GM18505 (cell line): Measurements from ENCODE around the gene ANKRD13A.
"Not testable (repeated sequence)": the region's sequence is repeated elsewhere in the genome, so short reads cannot be mapped to it uniquely, and the experiment has no call there.

Experiments
- ATAC-seq: cut with Tn5 transposase; IDR thresholded peaks from one replicate; pipeline ENCODE4 v1.9.1; 2021; ENCODE audit not compliant: unreplicated experiment
- POLR2A ChIP-seq: IDR thresholded peaks from 4 replicates; pipeline ENCODE4 v1.6.1; 2011; ENCODE audit warnings: borderline replicate concordance; ENCODE audit not compliant: insufficient read depth, insufficient read length; ENCODE audit errors: extremely low read depth

Gene ANKRD13A

DNA sequence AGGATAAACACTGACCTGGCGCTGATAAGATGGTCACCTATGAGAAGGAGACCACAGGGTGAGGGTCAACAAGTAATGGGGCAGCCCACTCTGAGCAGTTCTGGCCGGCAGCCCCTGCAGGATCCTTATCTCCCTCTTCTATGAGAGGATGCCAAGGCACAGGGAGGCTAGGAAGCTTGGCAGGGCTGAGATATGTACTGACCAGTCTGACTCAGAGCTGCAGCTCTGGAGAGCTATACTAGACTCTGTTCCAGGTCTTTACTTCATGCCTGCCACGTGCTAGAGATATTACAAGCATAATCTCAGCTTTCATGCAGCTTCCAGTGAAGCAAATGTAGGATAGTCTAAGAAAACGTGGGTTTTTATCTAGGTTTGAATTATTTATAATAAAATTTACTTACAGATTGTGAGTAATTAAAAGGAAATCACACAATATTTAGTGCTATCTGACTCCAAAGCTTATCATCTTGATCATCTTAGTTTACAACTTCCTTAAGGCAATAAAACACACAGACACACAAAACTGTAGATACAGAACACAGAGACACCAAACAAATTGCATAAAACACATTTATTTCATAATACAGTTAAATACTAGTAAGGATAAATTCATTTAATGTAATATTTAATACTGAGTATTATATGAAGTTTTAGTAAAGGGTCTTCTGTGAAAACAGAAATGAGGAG lies 35.3 kb upstream of the ANKRD13A start:
- ATAC-seq, result no peak

DNA sequence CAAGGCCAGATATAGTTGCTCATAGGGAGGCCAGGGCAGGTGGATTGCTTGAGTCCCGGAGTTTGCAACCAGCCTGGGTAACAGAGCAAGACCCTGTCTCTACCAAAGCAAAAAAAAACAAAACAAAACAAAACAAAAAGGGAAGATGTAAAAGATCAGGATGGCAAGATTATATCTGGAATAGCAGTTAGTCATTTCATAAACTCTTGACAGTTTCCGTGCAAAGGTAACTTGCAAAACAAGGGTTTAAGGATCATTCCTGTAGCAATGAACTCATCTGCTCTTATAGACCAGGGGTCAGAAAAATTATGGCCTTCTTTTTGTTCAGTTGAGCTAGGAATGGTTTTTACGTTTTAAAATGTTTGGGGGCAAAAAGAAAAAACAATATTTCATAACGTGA lies 32.7 kb upstream of the ANKRD13A start:
- no peak for ATAC-seq
- TF ChIP-seq POLR2A, result no peak

More for the DNA sequence above, 35.3 kb upstream of the ANKRD13A start:
- no peak for TF ChIP-seq POLR2A

DNA sequence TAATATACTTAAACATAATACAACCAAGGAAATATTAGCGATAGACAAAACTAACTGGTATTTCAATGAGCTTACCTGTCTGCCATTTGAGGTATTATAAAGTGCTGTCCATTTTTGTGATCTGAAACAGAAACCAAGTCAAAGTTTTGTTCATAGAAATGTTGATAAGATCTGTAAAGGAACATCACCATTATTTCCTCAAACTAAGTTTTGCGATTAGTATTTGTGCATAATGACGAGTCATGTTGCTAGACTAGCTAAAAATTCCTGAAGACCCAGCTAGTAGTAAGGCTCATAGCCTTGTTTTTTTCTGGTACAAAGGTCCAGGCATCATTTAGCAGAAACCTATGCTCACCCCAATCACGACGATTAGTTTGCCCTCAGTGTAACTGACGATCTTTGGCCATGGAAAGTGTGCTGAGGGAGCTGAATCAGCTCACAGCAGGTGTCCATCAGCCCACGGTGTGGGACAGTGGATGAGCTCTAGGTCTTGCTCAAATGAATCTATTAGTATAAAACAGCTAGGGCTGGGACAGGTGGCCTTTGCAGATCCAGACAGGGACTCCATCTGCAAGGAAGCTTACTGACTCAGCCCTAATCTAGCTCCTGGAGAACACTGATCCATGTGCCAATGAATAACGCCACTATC lies 31.7 kb upstream of the ANKRD13A start:
- ATAC-seq, result no peak
- TF ChIP-seq POLR2A, result no peak

DNA sequence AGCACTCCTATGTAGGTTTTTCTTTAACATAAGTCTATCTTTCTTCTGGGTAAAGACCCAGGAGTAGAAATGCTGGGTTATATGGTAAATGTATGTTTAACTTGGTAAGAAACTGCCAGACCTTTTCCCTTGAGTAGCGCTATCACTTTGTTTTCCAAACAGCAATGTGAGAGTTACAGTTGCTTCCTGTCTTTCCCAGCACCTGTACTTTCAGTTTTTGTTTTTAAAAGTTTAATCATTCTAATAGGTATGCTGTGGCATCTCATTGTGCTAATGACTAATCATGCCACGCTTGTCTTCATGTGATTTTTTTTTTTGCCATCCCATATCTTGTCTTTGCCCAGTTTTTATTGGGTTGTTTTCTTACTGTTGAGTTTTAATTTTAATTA lies 31.2 kb upstream of the ANKRD13A start:
- TF ChIP-seq POLR2A, result no peak
- no peak for ATAC-seq

DNA sequence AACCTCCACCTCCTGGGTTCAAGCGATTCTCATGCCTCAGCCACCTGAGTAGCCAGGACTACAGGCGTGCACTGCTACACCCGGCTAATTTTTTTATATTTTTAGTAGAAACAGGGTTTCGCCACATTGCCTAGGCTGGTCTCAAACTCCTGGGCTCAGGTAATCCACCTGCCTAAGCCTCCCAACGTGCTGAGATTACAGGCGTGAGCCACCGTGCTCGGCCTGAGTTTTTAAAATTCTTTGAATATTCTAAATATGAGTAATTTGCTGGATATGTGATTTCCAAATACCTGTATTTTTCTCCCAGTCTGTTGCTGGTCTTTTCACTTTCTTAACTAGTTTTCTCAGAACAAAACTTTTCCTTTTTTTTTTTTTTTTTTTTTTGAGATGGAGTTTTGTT lies 30.4 kb upstream of the ANKRD13A start:
- no peak for ATAC-seq
- TF ChIP-seq POLR2A, result no peak

DNA sequence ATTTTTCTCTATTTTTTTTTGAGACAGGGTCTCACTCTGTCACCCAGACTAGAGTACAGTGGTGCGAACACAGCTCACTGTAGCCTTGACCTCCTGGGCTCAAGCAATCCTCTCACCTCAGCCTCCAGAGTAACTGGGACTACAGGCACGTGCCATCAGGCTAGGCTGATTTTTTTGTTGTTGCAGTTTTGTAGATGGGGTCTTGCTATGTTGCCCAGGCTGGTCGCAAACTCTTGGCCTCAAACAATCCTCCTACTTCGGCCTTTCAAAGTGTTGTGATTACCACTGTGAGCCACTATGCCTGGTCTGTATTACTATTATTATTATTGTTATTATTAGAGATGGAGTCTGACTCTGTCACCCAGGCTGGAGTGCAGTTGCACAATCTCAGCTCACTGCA lies 26.4 kb upstream of the ANKRD13A start:
- no peak for TF ChIP-seq POLR2A
- no peak for ATAC-seq

DNA sequence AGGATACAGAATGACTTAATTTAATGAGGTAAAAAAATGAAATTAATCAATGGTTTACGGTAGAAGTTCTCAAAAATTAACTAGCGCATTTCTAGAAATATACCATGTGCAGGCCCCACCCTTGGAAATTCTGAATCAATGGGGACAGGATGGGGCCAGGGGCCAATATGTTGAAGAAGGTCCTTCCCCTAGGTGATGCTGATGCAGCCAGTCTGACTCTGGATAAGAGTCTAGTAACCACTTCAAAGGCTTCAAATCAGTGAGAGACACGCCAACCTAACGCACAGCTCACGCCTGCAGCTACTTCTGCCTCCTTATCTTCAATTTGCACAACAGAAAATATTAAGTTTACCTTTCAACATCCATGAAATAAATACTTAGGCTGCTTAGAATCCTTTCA lies 17.9 kb upstream of the ANKRD13A start:
- ATAC-seq, result no peak
- no peak for TF ChIP-seq POLR2A

DNA sequence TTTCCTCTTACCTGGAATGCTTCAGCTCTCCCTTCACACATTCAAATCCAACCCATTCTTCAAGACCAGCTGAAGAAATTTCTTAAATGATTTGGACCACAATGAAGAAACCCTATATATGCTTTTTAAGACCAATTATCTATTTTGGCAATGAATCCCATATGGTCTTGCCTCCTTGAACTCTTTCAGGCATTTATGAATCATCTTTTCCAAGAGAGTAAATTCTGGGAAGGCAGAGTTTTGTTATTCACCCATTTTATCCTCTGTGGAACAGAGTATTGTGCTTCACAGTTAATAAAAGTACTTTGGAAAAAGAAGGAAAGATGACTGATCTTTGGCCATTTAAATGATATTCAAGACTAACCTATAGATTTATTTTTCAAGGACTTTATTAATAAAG lies 17.0 kb upstream of the ANKRD13A start:
- ATAC-seq, result no peak
- no peak for TF ChIP-seq POLR2A

DNA sequence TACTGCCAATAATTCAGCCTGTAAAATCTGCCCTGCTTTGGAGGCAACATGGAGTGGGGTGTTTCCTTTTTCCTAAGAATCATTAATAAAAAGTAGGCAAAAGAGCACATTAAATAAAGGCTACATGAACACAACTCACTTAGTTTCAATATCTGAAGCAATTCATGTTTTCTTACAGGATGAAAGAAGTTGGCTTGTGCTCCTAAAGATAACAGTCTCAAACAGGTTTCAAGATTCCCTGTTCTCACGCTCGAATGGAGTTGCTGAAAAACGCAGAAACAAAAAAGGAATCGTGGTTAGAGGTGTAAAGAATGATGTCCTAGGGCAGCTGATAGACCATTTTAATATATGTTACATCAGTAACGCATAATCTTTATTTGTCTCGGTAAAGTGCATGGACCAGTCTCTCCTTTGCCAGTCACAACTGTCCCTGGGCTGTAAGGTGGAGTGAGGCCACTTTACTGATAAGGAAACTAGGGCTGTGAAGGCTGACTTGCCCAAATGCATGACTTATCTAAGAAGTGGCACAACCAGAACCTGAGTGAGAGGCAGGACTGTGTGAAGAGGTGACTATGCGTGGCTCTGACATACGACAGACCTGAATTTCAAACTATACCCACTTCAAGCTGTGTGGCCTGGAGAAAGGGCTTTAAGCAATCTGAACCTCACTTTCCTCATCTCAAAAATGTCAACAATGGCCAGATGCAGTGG lies 15.6 kb upstream of the ANKRD13A start:
- TF ChIP-seq POLR2A, result no peak
- no peak for ATAC-seq

DNA sequence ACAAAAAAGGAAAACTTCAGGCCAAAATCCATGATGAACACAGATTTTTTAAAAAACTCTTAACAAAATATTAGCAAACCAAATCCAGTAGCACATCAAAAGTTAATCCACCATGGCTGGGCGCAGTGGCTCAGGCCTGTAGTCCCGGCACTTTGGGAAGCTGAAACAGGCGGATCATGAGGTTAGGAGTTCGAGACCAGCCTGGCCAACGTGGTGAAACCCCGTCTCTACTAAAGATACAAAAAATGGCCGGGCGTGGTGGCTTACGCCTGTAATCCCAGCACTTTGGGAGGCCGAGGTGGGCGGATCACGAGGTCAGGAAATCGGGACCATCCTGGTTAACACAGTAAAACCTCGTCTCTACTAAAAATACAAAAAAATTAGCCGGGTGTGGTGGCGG lies 13.0 kb upstream of the ANKRD13A start:
- not testable (repeated sequence) for ATAC-seq

DNA sequence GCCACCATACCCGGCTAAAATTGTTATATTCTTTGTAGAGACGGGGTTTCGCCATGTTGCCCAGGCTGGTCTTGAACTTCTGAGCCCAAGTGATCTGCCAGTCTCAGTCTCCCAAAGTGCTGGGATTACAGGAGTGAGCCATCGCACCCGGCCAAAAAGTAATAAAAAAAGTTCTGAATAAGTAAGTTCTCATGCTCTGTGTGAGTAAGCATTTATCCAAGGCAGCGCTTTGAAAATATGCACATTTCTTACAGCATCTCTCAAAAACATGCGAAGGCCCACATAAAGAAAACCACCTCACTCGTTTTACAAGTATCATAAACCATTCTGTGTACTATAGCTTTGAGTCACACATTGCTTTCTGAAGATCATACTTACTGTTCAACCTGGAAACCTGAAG lies 11.6 kb upstream of the ANKRD13A start:
- no peak for ATAC-seq
- TF ChIP-seq POLR2A, result no peak

DNA sequence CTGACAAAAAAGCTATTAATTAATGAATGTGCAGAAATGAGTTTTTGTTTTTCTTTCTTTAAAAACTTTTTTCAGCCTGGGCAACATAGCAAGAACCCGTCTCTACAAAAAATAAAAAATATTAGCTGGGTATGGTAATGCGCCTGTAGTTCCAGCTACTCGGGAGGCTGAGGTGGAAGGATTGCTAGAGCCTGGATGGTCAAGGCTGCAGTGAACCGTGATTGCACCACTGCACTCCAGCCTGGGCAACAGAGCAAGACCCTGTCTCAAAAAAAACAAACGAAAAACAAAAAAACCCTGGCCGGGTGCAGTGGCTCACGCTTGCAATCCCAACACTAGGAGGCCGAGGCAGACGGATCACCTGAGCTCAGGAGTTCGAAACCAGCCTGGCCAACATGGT lies 11.0 kb upstream of the ANKRD13A start:
- no peak for ATAC-seq
- TF ChIP-seq POLR2A, result no peak

DNA sequence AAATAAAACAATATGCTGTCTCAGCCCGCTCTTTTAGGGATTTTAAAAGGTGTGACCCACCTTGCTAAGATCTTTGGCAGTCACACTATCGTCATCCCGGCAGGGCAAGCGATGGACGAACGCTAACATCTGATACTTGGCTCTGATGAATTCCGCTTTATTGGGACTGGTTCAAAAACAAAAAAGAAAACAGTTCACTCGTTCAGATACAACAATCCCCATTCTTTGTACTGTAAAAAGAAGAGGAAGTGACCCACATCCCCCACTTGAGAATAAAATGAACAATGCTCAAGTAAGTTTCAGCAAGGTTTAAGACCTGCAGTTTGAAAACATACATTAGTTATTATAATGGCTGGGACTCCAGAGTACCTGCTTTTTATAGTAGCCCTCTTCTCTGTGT lies 10.3 kb upstream of the ANKRD13A start:
- no peak for ATAC-seq
- no peak for TF ChIP-seq POLR2A

DNA sequence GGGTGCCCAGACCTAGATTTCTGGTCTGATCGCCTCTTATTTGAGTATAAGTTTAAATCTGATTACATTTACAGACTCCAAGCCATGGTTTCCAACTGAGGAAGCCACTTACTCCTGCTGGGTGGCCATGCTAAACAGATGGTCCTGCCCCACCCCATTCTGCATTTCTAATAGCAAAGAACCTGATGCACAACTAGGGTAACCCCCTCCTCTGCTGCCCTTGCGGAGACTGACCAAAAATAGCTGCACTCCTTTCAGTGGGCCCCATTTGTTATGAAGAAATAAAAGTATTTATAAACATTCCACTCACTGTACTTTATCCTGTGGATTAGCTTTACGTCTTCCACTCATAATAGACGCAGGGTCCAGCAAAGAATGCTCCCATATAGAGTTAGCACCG lies 9.8 kb upstream of the ANKRD13A start:
- no peak for ATAC-seq
- TF ChIP-seq POLR2A, result no peak
